Measurements from ENCODE around the gene CLK4. TPM values are rescaled to one million over a fixed set of nuclear protein-coding genes. Genes with fewer than 3 reads are reported as not detected.
"Not testable (repeated sequence)": the region's sequence is repeated elsewhere in the genome, so short reads cannot be mapped to it uniquely, and the experiment has no call there.

The CLK4 gene
- polyA plus RNA-seq, 3 donors = 67.2 to 75.2 (median 69.1) TPM

GRCh38 chr5:178589180-178590140 is 37.4 kb downstream of the CLK4 start:
- peak in 1 of 3 donors; percentile 30 for DNase-seq (ENCODE audit: low read depth in 3 of 3, low spot score in 2 of 3)

- DNase-seq (ENCODE audit: low read depth in 3 of 3, low spot score in 2 of 3) = no peak
Observed at GRCh38 chr5:178588769-178589168, 38.1 kb downstream of the CLK4 start.

DNA sequence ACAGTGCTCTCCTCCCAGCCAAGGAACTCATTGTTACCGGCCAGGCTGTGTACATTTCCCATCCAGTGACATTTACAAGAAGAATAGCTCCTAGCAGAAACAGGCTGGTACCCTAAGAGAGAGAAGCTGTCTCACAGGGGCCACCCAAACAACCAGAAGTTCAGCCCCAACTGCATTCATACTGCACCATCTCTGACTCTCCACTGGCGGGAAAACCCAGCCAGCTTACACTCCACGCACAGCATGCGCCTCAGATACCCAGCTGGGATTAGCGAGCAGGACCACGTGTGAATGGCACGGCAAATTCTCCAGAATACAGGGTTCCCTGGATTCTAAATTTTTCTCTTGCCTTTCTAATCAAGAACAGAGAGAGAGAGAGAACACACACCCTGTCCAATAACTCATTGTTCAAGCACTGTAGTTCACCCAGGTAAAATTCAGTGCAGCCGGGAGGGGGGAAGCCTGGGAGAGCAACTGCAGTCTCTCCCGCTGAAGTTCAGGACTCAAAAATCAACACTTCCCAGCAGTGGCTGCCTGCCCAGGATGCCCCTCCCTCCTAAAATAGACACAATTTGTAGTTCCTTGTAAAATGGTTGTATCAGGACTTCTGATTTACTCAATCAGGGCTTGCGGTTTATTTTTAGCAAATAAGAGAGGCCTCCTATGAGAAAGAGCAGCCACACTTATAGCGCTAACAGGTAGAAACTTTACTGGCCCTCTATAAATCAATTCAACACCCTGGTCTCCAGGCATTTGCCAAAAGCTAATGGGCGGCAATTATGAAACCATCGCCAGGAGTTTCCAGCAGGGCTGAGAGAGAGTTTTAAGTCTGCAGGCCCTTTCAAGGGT is 38.9 kb downstream of the CLK4 start:
- no peak for DNase-seq (ENCODE audit: low read depth in 3 of 3, low spot score in 2 of 3)

DNA sequence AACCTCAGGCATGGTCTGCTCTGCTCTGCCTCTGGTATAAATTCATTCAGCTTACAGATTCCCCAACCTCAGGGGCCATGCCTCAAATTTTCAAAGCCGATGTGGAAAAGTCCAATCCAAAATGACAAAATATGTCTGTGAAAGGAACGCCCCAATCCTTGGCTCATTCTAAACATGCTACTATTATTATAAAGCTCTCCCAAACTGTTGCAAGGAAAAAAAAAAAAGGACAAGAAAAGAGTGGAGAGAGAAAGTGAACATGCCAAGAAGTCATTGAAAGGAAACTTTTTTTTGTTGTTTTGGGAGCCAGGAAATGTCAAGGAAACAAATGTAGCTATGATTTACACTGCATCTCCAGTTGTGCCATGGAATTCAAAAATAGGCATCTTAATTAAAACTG is 40.5 kb downstream of the CLK4 start:
- no peak for DNase-seq (ENCODE audit: low read depth in 3 of 3, low spot score in 2 of 3)

GRCh38 chr5:178585421-178585820 is 41.4 kb downstream of the CLK4 start:
- DNase-seq (ENCODE audit: low read depth in 3 of 3, low spot score in 2 of 3) = not testable (repeated sequence)

DNA sequence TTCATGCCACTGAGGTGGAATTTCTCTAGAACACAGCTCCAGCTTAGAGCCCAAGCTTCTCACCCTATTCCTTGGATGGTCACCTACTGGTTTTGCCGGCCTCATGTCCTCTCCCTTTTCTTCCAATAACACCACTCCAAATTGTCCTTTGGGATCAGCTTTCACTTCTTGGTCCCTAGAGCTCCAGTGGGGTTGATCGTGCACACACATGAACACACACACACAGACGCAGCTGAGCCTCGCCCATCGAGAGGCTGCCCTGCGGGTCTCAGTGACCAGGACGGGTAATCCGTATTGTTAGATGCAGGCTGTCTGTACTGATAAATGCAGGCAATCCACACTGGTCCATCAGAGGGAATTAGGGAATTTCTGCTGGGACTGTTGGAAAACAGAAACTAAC is 43.6 kb downstream of the CLK4 start:
- no peak for DNase-seq (ENCODE audit: low read depth in 3 of 3, low spot score in 2 of 3)

GRCh38 chr5:178582291-178582690 is 44.6 kb downstream of the CLK4 start:
- DNase-seq (ENCODE audit: low read depth in 3 of 3, low spot score in 2 of 3) = no peak

- no peak for DNase-seq (ENCODE audit: low read depth in 3 of 3, low spot score in 2 of 3)
Observed at GRCh38 chr5:178581621-178582020, 45.2 kb downstream of the CLK4 start.

- DNase-seq (ENCODE audit: low read depth in 3 of 3, low spot score in 2 of 3) = no peak
Observed at GRCh38 chr5:178580271-178580955, 46.4 kb downstream of the CLK4 start.

- DNase-seq (ENCODE audit: low read depth in 3 of 3, low spot score in 2 of 3) = no peak
Observed at GRCh38 chr5:178577944-178578343, 48.9 kb downstream of the CLK4 start.

DNA sequence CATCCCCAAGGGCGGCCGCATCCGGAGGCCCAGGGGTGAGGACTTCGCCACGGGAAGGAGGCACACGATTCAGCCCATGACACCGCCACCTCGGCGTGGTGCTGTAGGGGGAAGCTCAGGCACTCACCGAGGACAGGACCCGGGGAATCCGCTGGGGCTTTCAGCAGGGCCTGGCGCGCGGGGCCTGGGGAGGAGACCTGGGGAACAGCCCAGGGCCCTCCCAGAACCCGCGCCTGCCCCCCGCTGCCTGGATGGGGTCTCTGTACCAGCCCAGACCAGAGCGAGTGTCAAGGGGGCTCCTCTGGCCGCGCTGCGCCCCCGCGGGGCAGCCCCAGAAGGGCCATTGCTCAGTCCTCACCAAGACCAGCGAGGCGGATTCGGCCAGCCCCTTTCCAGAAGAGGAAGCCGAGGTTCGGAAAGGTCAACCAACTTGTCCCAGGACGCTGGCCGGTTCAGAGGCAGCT is 49.4 kb downstream of the CLK4 start:
- DNase-seq (ENCODE audit: low read depth in 3 of 3, low spot score in 2 of 3) = no peak

DNA sequence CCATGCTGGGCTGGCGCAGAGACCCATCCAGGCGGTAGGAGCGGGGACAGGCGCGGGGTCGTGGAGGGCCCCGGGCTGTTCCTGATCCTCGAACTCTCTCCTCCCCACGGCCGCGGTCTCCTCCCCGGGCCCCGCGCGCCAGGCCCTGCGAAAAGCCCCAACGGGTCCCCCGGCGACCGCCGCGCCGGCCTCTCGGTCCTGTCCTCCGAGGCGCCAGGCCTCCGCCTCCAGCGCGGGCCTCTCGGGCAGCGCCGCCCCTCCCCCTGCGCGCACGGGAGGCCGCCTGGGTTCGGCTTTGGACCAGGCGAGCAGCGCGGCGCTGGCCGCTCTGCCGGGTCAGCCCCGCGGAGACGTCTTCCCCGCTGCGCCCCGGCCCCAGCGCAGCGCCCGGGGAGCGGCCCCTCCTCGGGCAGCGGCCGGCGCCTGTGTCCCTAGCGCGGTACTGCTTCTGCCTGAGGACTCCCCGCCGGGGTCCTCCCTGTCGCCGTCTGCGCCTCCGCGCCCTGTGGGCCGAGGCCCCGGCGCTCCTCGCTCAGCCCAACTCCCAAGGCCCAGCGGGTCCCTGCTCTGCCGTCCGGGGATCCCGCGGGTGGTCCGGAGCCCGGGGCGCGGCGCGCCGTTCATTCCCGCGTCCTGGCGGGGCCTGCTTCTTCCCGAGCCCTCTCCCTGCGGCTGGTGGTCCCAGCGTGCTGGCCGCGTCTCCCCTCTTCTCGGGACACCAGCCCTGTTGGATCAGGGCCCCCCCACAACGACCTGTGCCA is 50.1 kb downstream of the CLK4 start:
- no peak for DNase-seq (ENCODE audit: low read depth in 3 of 3, low spot score in 2 of 3)

- DNase-seq (ENCODE audit: low read depth in 3 of 3, low spot score in 2 of 3) = no peak
Observed at GRCh38 chr5:178573216-178573615, 53.6 kb downstream of the CLK4 start.

GRCh38 chr5:178572617-178573016 is 54.2 kb downstream of the CLK4 start:
- DNase-seq (ENCODE audit: low read depth in 3 of 3, low spot score in 2 of 3) = no peak

GRCh38 chr5:178569485-178569884 is 57.4 kb downstream of the CLK4 start:
- DNase-seq (ENCODE audit: low read depth in 3 of 3, low spot score in 2 of 3) = no peak

DNA sequence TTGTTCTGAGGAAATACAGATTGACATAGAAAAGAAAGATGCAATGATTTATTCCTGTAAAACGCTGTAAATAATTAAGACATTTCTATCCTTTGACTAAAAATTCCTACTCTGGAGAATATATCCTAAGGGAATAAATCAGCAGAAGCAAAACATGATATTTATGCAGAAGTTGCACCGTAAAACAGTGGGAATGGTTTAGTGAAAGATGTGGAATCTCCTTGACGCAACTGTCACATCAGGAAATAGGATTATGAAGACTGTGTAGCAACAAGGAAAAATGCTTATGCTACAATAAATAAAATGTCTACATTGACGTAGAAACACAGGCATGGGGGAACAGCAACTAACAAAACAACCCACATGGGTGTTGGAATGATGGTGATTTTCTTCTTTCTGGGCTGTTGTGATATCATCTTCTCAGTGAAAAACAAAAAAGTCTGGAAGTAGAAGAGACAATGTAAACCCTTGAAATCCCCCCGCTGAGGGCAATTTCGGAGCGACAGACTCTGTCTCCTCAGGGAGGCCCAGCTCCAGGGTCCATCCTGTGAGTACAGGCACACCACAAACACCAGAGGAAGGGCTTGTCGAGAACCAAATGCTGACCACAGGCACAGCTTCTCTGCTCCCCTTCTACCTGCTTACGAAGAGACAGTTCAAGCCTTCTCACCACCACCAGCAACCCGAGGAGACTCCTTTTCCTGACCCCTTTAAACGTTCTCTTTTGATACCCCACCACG is 61.9 kb downstream of the CLK4 start:
- DNase-seq (ENCODE audit: low read depth in 3 of 3, low spot score in 2 of 3) = no peak

GRCh38 chr5:178564397-178564796 is 62.5 kb downstream of the CLK4 start:
- no peak for DNase-seq (ENCODE audit: low read depth in 3 of 3, low spot score in 2 of 3)

- DNase-seq (ENCODE audit: low read depth in 3 of 3, low spot score in 2 of 3) = no peak
Observed at GRCh38 chr5:178563621-178564020, 63.2 kb downstream of the CLK4 start.

DNA sequence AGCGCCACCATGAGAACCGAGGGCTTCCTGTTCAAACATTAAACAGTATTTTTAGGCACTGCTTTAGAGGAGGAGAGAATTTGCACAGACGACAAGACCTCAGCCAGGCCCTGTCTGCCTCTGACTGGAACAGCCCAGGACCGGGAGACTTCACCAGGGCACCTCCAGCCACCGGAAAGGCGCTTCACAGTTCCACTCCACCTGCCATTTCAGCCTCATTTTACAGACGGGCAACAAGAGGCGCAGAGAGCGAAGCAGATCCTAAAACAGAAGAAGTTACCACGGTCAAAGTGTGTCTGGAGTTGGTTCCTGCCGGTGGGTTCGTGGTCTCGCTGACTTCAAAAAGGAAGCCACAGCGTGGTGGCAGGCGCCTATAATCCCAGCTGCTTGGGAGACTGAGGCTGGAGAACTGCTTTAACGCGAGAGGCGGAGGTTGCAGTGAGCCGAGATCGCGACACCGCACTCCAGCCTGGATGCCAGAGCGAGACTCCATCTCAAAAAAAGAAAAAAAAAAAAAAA is 65.0 kb downstream of the CLK4 start:
- no peak for DNase-seq (ENCODE audit: low read depth in 3 of 3, low spot score in 2 of 3)

Data from right renal cortex interstitium (tissue), 3 donors.